AG09319 (cell line): ENCODE measurements around the gene NOTUM.
"Not testable (repeated sequence)": the region's sequence is repeated elsewhere in the genome, so short reads cannot be mapped to it uniquely, and the experiment has no call there.

ENCODE experiments used
- DNase-seq: peaks from one replicate; pipeline ENCODE4 v3.0.0-alpha.2; 2010; ENCODE audit warnings: low read depth; ENCODE audit errors: extremely low read depth
- CTCF ChIP-seq: IDR thresholded peaks from 2 replicates; pipeline ENCODE4 v1.5.1; 2011; ENCODE audit warnings: low read depth, mild to moderate bottlenecking, inconsistent platforms, low read length, moderate library complexity

The NOTUM gene

GRCh38 chr17:81918832-81919545 is 42.0 kb downstream of the NOTUM start:
- no peak for DNase-seq
- no peak for TF ChIP-seq CTCF

GRCh38 chr17:81918333-81918669 is 42.7 kb downstream of the NOTUM start:
- DNase-seq = not testable (repeated sequence)

GRCh38 chr17:81917565-81918332 is 43.2 kb downstream of the NOTUM start, which contains the start of gene SIRT7:
TSS of gene SIRT7 (minus strand) at chr17:81918176. CDS start at chr17:81918131, 45 bp downstream.
- DNase-seq = no peak
- TF ChIP-seq CTCF = no peak

- DNase-seq = no peak
- no peak for TF ChIP-seq CTCF
Measured at GRCh38 chr17:81916234-81917001, 44.6 kb downstream of the NOTUM start.

- no peak for TF ChIP-seq CTCF
- DNase-seq = no peak
Measured at GRCh38 chr17:81915331-81915730, 45.7 kb downstream of the NOTUM start.

- DNase-seq = no peak
- TF ChIP-seq CTCF = no peak
Measured at GRCh38 chr17:81914103-81914850, 46.7 kb downstream of the NOTUM start.

GRCh38 chr17:81913394-81914102 is 47.4 kb downstream of the NOTUM start:
- no peak for TF ChIP-seq CTCF
- DNase-seq = no peak
